ENCODE results near the gene CANT1.
"Not testable (repeated sequence)": the region's sequence is repeated elsewhere in the genome, so short reads cannot be mapped to it uniquely, and the experiment has no call there.

Gene CANT1

GRCh38 chr17:79031996-79032875 lies 22.7 kb upstream of the CANT1 start:
- no peak for TF ChIP-seq CTCF (IDR thresholded peaks at IDR 0.05; ENCODE audit: low read depth, low read length)
- H3K27me3 ChIP-seq, result no peaks in the 10 kb centered on the region
- no peaks in the 10 kb centered on the region for H3K36me3 ChIP-seq
- H3K4me1 ChIP-seq, result peaks cover 14% of the 10 kb centered on the region
- DNase-seq, result no peak
- no peak overlapping the region for H3K4me3 ChIP-seq (ENCODE audit: low read depth, low read length)
- no peaks in the 10 kb centered on the region for H3K9me3 ChIP-seq

DNA sequence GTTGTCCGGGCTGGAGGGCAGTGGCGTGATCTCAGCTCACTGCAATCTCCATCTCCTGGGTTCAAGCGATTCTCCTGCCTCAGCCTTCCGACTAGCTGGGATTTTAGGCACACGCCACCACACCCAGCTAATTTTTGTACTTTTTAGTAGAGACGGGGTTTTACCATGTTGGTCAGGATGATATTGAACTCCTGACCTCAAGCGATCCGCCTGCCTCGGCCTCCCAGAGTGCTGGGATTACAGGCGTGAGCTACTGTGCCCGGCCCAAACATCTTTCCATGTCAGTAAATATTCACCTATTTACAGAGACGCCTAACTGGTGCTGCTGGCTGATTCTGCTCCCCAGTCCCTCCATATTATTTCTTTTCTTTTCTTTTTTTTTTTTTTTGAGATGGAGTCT lies 21.1 kb upstream of the CANT1 start:
- peaks cover 20% of the 10 kb centered on the region for H3K4me1 ChIP-seq
- not testable (repeated sequence) for H3K9me3 ChIP-seq; H3K36me3 ChIP-seq; DNase-seq; H3K27me3 ChIP-seq; H3K4me3 ChIP-seq (ENCODE audit: low read depth, low read length)

DNA sequence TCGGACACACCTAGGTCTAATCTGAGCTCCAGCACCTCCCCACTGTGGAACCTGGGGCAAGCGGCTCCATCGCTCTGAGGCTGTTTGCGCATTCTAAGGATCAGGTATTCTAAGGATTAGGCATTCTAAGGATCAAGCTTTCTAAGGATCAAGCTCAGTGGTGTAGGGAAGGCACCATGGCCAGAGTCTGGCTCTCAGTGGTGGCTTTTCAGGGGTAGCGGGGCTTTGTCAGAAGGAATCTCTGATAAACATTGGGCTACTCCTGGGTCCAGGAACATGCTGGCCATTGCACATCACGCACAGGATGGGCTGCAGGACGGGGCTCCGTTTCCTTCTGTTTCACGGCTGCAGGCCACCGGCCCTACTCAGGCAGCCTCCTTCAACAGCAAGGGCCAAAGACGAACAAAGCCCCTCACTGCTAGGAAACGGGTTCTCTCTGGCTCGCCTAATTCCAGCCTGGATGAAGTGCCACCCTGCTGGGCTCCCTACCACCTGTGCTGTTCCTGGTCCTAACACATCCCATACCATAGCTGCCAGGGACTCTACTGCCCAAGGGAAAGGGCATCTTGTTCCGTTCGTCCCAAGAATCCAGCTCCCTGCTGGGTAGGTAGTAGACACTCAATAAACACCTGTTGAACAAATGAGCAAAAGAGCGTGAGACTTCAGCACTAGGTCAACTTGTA lies 19.9 kb upstream of the CANT1 start:
- no peak for DNase-seq
- no peaks in the 10 kb centered on the region for H3K9me3 ChIP-seq
- H3K4me3 ChIP-seq (ENCODE audit: low read depth, low read length), result no peak overlapping the region
- no peaks in the 10 kb centered on the region for H3K36me3 ChIP-seq
- no peak for TF ChIP-seq CTCF (IDR thresholded peaks at IDR 0.05; ENCODE audit: low read depth, low read length)
- H3K27me3 ChIP-seq, result peaks cover 10% of the 10 kb centered on the region
- H3K4me1 ChIP-seq, result peaks cover 20% of the 10 kb centered on the region

GRCh38 chr17:79028496-79029326 lies 19.1 kb upstream of the CANT1 start:
- no peaks in the 10 kb centered on the region for H3K36me3 ChIP-seq
- peak; percentile 36 for TF ChIP-seq CTCF (IDR thresholded peaks at IDR 0.05; ENCODE audit: low read depth, low read length)
- H3K9me3 ChIP-seq, result no peaks in the 10 kb centered on the region
- peaks cover 20% of the 10 kb centered on the region for H3K4me1 ChIP-seq
- no peak for DNase-seq
- peaks cover 17% of the 10 kb centered on the region for H3K27me3 ChIP-seq
- no peak overlapping the region for H3K4me3 ChIP-seq (ENCODE audit: low read depth, low read length)

GRCh38 chr17:79027925-79028491 lies 18.4 kb upstream of the CANT1 start:
- no peaks in the 10 kb centered on the region for H3K9me3 ChIP-seq
- TF ChIP-seq CTCF (IDR thresholded peaks at IDR 0.05; ENCODE audit: low read depth, low read length), result no peak
- H3K36me3 ChIP-seq, result no peaks in the 10 kb centered on the region
- peak; percentile 56 for DNase-seq
- peak overlapping the region; percentile 39 for H3K4me3 ChIP-seq (ENCODE audit: low read depth, low read length)
- H3K27me3 ChIP-seq, result peaks cover 18% of the 10 kb centered on the region
- H3K4me1 ChIP-seq, result peaks cover 20% of the 10 kb centered on the region

- Histone ChIP-seq H3K4me3 (ENCODE audit: low read depth, low read length) (peak overlapping the region; percentile 39), H3K4me1 (peaks cover 20% of the 10 kb centered on the region), H3K36me3 (no peaks in the 10 kb centered on the region), H3K9me3 (no peaks in the 10 kb centered on the region), H3K27me3 (peaks cover 18% of the 10 kb centered on the region)
- peak; percentile 53 for DNase-seq
- no peak for TF ChIP-seq CTCF (IDR thresholded peaks at IDR 0.05; ENCODE audit: low read depth, low read length)
Observed at GRCh38 chr17:79027274-79027924, 17.8 kb upstream of the CANT1 start.

Measured in BE2C (cell line).